ENCODE measurements around the gene SCARF2. TPM values are rescaled to one million over a fixed set of nuclear protein-coding genes. Genes with fewer than 3 reads are reported as not detected.
"Not testable (repeated sequence)": the region's sequence is repeated elsewhere in the genome, so short reads cannot be mapped to it uniquely, and the experiment has no call there.

SCARF2 gene
- total RNA-seq, 2 experiments from 2014 or later: 2.5 to 3.1 TPM

DNA sequence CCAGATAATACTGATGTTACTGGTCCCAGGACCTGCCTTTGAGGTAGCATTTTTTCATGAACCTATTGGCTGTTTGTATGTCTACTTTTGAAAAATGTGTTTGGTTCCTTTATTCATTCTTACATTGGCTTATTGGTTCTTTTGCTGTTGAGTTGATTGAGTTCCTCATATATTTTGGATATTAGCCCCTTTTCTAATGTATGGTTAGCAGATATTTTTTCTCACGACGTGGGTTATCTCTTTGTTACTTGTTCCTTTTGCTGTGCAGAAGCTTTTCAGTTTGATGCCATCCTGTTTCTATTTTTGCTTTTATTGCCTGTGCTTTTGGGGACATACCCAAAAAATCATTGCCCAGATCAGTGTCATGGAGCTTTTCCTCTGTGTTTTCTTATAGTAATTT is 53.5 kb downstream of the SCARF2 start:
- no peaks in the 10 kb centered on the region for H3K4me1 ChIP-seq (ENCODE audit: insufficient read depth, low read length)
- no peak for ATAC-seq (ENCODE audit: poor library complexity)
- no peaks in the 10 kb centered on the region for H3K4me1 Mint-ChIP-seq (ENCODE audit: low read depth)
- intact Hi-C loops (cut with DNase I, micrococcal nuclease): no loop called here
- ChIA-PET CTCF (no interaction called here), POLR2A (no interaction called here)
- no peak overlapping the region for H3K4me3 Mint-ChIP-seq
- H3K4me3 ChIP-seq (ENCODE audit: low read length): no peak overlapping the region
- no peak overlapping the region for H3K27ac Mint-ChIP-seq
- H3K9me3 Mint-ChIP-seq: no peaks in the 10 kb centered on the region
- peaks cover 0 to under 1% of the 10 kb centered on the region in 2 experiments for H3K9me3 ChIP-seq (ENCODE audit: control insufficient read depth in 1 of 2, insufficient read depth in 1 of 2, low read length in 2 of 2)
- H3K36me3 Mint-ChIP-seq (ENCODE audit: low read depth): no peaks in the 10 kb centered on the region
- H3K27me3 Mint-ChIP-seq: no peaks in the 10 kb centered on the region
- no peaks in the 10 kb centered on the region for H3K36me3 ChIP-seq (ENCODE audit: insufficient read depth, low read length)
- no peak for DNase-seq
- TF ChIP-seq, protein P1, sequence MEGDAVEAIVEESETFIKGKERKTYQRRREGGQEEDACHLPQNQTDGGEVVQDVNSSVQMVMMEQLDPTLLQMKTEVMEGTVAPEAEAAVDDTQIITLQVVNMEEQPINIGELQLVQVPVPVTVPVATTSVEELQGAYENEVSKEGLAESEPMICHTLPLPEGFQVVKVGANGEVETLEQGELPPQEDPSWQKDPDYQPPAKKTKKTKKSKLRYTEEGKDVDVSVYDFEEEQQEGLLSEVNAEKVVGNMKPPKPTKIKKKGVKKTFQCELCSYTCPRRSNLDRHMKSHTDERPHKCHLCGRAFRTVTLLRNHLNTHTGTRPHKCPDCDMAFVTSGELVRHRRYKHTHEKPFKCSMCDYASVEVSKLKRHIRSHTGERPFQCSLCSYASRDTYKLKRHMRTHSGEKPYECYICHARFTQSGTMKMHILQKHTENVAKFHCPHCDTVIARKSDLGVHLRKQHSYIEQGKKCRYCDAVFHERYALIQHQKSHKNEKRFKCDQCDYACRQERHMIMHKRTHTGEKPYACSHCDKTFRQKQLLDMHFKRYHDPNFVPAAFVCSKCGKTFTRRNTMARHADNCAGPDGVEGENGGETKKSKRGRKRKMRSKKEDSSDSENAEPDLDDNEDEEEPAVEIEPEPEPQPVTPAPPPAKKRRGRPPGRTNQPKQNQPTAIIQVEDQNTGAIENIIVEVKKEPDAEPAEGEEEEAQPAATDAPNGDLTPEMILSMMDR (IDR thresholded peaks at IDR 0.05): no peak
- H3K27me3 ChIP-seq (ENCODE audit: control insufficient read depth in 1 of 2, insufficient read depth in 2 of 2, low read length in 2 of 2): no peaks in the 10 kb centered on the region
- no peak overlapping the region for H3K27ac ChIP-seq (ENCODE audit: low read depth in 1 of 2, low read length in 2 of 2)

DNA sequence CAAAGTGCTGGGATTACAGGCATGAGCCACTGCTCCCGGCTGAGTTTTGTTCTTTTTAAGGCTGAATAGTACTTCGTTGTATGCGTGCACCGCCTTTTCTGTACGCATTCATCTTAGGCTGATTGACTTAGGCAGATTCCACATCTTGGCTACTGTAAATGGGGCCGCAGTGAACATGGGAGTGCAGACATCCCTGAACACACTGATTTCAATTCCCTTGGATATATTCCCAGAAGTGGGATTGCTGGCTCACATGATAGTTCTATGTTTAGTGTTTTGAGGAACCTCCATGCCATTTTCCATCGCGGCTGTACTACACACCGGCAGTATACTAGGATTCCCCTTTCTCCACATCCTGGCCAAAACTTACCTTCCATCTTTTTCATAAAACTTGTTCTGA is 54.1 kb downstream of the SCARF2 start:
- Mint-ChIP-seq H3K27ac (no peak overlapping the region), H3K9me3 (no peaks in the 10 kb centered on the region), H3K4me1 (ENCODE audit: low read depth) (no peaks in the 10 kb centered on the region), H3K27me3 (no peaks in the 10 kb centered on the region), H3K36me3 (ENCODE audit: low read depth) (no peaks in the 10 kb centered on the region), H3K4me3 (no peak overlapping the region)
- intact Hi-C loops (cut with DNase I, micrococcal nuclease): no loop called here
- DNase-seq: no peak
- TF ChIP-seq, protein P1 (IDR thresholded peaks at IDR 0.05): no peak
- CTCF ChIA-PET: no interaction called here
- Histone ChIP-seq H3K4me3 (ENCODE audit: low read length) (no peak overlapping the region), H3K9me3 (ENCODE audit: control insufficient read depth in 1 of 2, insufficient read depth in 1 of 2, low read length in 2 of 2) (no peaks in the 10 kb centered on the region), H3K27ac (ENCODE audit: low read depth in 1 of 2, low read length in 2 of 2) (no peak overlapping the region), H3K27me3 (ENCODE audit: control insufficient read depth in 1 of 2, insufficient read depth in 2 of 2, low read length in 2 of 2) (no peaks in the 10 kb centered on the region), H3K4me1 (ENCODE audit: insufficient read depth, low read length) (no peaks in the 10 kb centered on the region), H3K36me3 (ENCODE audit: insufficient read depth, low read length) (no peaks in the 10 kb centered on the region)
- no peak for ATAC-seq (ENCODE audit: poor library complexity)
- POLR2A ChIA-PET: no interaction called here

DNA sequence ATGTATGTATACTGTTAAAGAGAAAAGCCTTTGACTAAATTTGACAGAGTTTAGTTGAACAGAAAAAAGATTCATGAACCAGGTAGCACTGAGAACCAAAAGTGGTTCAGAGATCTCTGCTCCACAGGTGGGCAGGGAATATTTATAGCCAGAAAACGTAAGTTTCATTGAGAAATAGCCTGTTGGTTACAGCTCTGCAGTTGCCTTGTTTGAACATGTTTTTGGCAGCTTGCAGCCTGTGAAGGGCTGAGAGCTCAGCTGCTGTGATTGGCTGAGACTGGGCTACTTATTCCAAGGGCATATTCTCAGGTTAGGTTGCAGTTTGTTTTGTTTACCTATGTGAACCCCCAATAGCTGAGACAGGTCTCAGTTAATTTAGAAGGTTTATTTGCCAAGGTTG is 57.1 kb downstream of the SCARF2 start:
- Histone ChIP-seq H3K9me3 (ENCODE audit: control insufficient read depth in 1 of 2, insufficient read depth in 1 of 2, low read length in 2 of 2) (no peaks in the 10 kb centered on the region), H3K4me3 (ENCODE audit: low read length) (no peak overlapping the region), H3K27ac (ENCODE audit: low read depth in 1 of 2, low read length in 2 of 2) (no peak overlapping the region), H3K36me3 (ENCODE audit: insufficient read depth, low read length) (no peaks in the 10 kb centered on the region), H3K27me3 (ENCODE audit: control insufficient read depth in 1 of 2, insufficient read depth in 2 of 2, low read length in 2 of 2) (no peaks in the 10 kb centered on the region), H3K4me1 (ENCODE audit: insufficient read depth, low read length) (no peaks in the 10 kb centered on the region)
- no peak overlapping the region for H3K27ac Mint-ChIP-seq
- POLR2A ChIA-PET: no interaction called here
- DNase-seq (no peak), ATAC-seq (ENCODE audit: poor library complexity) (no peak)
- no peaks in the 10 kb centered on the region for H3K9me3 Mint-ChIP-seq
- CTCF ChIA-PET: no interaction called here
- intact Hi-C loops (cut with DNase I, micrococcal nuclease): no loop called here
- H3K4me3 Mint-ChIP-seq: no peak overlapping the region
- no peaks in the 10 kb centered on the region for H3K27me3 Mint-ChIP-seq
- H3K36me3 Mint-ChIP-seq (ENCODE audit: low read depth): no peaks in the 10 kb centered on the region
- H3K4me1 Mint-ChIP-seq (ENCODE audit: low read depth): no peaks in the 10 kb centered on the region
- TF ChIP-seq, protein P1 (IDR thresholded peaks at IDR 0.05): no peak

DNA sequence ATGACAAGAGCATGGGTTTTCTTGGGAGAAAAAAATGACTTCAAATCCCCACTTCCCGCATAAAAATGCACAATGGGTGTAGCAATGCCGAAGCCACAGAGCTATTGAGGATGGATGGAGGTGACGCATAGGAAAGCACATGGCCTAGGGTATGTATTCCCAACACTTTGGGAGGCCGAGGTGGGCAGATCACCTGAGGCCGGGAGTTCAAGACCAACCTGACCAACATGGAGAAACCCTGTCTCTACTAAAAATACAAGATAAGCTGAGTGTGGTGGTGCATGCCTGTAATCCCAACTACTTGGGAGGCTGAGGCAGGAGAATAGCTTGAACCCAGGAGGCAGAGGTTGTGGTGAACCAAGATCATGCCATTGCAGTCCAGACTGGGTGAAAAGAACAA is 58.9 kb downstream of the SCARF2 start:
- POLR2A ChIA-PET: interaction anchor here (0.5 to 0.7 kb wide), 2 partner anchors 129 to 1438 kb away, joined by 3 read pairs; no protein-coding TSS in a partner anchor
- H3K4me3 Mint-ChIP-seq; H3K9me3 ChIP-seq (ENCODE audit: control insufficient read depth in 1 of 2, insufficient read depth in 1 of 2, low read length in 2 of 2); H3K27ac Mint-ChIP-seq; H3K4me1 ChIP-seq (ENCODE audit: insufficient read depth, low read length); H3K27ac ChIP-seq (ENCODE audit: low read depth in 1 of 2, low read length in 2 of 2); ATAC-seq (ENCODE audit: poor library complexity); H3K9me3 Mint-ChIP-seq; H3K27me3 ChIP-seq (ENCODE audit: control insufficient read depth in 1 of 2, insufficient read depth in 2 of 2, low read length in 2 of 2); DNase-seq; H3K4me1 Mint-ChIP-seq (ENCODE audit: low read depth); H3K36me3 ChIP-seq (ENCODE audit: insufficient read depth, low read length); CTCF ChIA-PET; H3K36me3 Mint-ChIP-seq (ENCODE audit: low read depth); H3K4me3 ChIP-seq (ENCODE audit: low read length); intact Hi-C loops (cut with DNase I, micrococcal nuclease); H3K27me3 Mint-ChIP-seq: not testable (repeated sequence)
